Measurements from ENCODE around the gene CLEC10A.
"Not testable (repeated sequence)": the region's sequence is repeated elsewhere in the genome, so short reads cannot be mapped to it uniquely, and the experiment has no call there.

CLEC10A gene

DNA sequence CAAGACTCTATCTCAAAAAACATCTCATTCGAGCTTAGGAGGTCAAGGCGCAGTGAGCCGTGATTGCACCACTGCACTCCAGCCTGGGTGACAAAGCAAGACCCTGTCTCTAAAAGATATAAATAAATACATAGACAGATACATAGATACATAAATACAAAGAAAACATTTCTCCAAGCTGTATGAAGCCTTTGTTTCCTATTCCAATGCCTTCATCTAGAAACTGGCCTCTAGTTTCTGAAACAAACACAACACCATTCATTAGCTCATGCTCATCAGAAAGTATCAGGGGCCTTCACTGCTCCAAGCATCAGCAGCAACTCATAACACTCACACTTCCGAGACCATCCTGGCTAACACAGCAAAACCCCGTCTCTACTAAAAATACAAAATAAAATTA, 44.9 kb upstream of the CLEC10A start:
- Histone ChIP-seq H3K27ac (no peak overlapping the region), H3K9ac (no peak overlapping the region), H3K27me3 (ENCODE audit: insufficient read depth, low read depth) (no peaks in the 10 kb centered on the region), H4K20me1 (ENCODE audit: insufficient read depth) (no peaks in the 10 kb centered on the region), H3K4me2 (no peak overlapping the region), H3K79me2 (ENCODE audit: insufficient read depth, low read depth) (no peaks in the 10 kb centered on the region), H3K4me1 (ENCODE audit: low read depth, poor library complexity, severe bottlenecking) (no peaks in the 10 kb centered on the region), H3K4me3 (IDR thresholded peaks at IDR 0.05; ENCODE audit: insufficient read depth, low read depth, low read length) (no peak overlapping the region), H3K36me3 (ENCODE audit: insufficient read depth) (no peaks in the 10 kb centered on the region), H2AFZ (ENCODE audit: low read depth) (no peak overlapping the region)
- TF ChIP-seq, protein P1, sequence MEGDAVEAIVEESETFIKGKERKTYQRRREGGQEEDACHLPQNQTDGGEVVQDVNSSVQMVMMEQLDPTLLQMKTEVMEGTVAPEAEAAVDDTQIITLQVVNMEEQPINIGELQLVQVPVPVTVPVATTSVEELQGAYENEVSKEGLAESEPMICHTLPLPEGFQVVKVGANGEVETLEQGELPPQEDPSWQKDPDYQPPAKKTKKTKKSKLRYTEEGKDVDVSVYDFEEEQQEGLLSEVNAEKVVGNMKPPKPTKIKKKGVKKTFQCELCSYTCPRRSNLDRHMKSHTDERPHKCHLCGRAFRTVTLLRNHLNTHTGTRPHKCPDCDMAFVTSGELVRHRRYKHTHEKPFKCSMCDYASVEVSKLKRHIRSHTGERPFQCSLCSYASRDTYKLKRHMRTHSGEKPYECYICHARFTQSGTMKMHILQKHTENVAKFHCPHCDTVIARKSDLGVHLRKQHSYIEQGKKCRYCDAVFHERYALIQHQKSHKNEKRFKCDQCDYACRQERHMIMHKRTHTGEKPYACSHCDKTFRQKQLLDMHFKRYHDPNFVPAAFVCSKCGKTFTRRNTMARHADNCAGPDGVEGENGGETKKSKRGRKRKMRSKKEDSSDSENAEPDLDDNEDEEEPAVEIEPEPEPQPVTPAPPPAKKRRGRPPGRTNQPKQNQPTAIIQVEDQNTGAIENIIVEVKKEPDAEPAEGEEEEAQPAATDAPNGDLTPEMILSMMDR (conservative IDR thresholded peaks at IDR 0.05; ENCODE audit: low read depth, low read length), result no peak

DNA sequence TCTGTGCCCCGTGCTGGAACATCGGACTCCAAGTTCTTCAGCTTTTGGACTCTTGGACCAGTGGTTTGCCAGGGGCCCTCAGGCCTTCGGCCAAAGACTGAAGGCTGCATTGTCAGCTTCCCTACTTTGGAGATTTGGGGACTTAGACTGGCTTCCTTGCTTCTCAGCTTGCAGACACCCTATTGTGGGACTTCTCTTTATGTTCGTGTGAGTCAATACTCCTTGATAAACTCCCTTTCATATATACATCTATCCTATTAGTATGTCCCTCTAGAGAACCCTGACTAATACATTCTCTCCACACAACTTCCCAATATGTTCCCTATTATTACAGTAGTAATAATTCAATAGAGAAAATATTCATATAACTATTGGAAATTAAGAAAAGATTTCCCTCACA, 43.8 kb upstream of the CLEC10A start:
- no peaks in the 10 kb centered on the region for H3K79me2 ChIP-seq (ENCODE audit: insufficient read depth, low read depth)
- TF ChIP-seq, protein P1 (conservative IDR thresholded peaks at IDR 0.05; ENCODE audit: low read depth, low read length), result no peak
- H4K20me1 ChIP-seq (ENCODE audit: insufficient read depth), result no peaks in the 10 kb centered on the region
- no peak overlapping the region for H3K4me3 ChIP-seq (IDR thresholded peaks at IDR 0.05; ENCODE audit: insufficient read depth, low read depth, low read length)
- H3K4me1 ChIP-seq (ENCODE audit: low read depth, poor library complexity, severe bottlenecking), result no peaks in the 10 kb centered on the region
- no peaks in the 10 kb centered on the region for H3K36me3 ChIP-seq (ENCODE audit: insufficient read depth)
- H3K27me3 ChIP-seq (ENCODE audit: insufficient read depth, low read depth), result no peaks in the 10 kb centered on the region
- H3K4me2 ChIP-seq, result no peak overlapping the region
- H3K9ac ChIP-seq, result no peak overlapping the region
- H3K27ac ChIP-seq, result no peak overlapping the region
- H2AFZ ChIP-seq (ENCODE audit: low read depth), result no peak overlapping the region

DNA sequence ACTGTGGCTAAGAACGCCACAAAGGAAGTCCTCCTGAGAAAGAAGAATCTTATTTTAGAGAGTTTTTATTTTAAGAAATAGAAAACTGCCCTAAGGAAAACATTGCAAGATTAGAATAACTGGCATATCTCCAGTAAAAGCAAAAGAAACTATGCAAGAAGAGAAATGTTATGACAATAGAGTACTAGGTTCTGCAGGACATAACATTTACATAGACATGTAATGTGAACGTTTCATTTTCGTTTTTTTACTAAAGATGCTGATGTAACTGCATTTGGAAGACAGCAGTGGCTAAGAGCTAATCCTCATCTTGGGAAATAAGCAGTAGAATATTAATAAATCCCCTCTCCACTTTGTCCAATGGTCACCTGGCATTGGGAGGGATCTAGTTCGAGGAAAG, 42.3 kb upstream of the CLEC10A start:
- Histone ChIP-seq H3K9ac (no peak overlapping the region), H2AFZ (ENCODE audit: low read depth) (no peak overlapping the region), H3K27ac (no peak overlapping the region), H4K20me1 (ENCODE audit: insufficient read depth) (no peaks in the 10 kb centered on the region), H3K4me2 (no peak overlapping the region), H3K79me2 (ENCODE audit: insufficient read depth, low read depth) (no peaks in the 10 kb centered on the region), H3K4me1 (ENCODE audit: low read depth, poor library complexity, severe bottlenecking) (no peaks in the 10 kb centered on the region), H3K4me3 (IDR thresholded peaks at IDR 0.05; ENCODE audit: insufficient read depth, low read depth, low read length) (no peak overlapping the region), H3K36me3 (ENCODE audit: insufficient read depth) (no peaks in the 10 kb centered on the region), H3K27me3 (ENCODE audit: insufficient read depth, low read depth) (no peaks in the 10 kb centered on the region)
- TF ChIP-seq, protein P1 (conservative IDR thresholded peaks at IDR 0.05; ENCODE audit: low read depth, low read length), result no peak

DNA sequence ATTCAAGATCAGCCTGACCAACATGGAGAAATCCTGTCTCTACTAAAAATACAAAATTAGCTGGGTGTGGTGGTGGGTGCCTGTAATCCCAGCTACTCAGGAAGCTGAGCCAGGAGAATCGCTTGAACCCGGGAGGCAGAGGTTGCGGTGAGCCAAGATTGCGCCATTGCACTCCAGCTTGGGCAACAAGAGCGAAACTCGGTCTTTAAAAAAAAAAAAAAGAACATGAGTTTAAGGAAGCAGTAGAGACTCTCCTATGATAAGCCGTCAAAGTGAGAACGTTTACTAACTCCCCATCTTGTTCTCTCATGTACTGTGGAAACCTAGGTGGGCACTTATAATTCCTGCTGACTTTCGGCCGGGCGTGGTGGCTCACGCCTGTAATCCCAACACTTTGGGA, 40.6 kb upstream of the CLEC10A start:
- not testable (repeated sequence) for H3K79me2 ChIP-seq (ENCODE audit: insufficient read depth, low read depth); H3K4me1 ChIP-seq (ENCODE audit: low read depth, poor library complexity, severe bottlenecking); H3K27ac ChIP-seq; H3K36me3 ChIP-seq (ENCODE audit: insufficient read depth); H3K4me2 ChIP-seq; H4K20me1 ChIP-seq (ENCODE audit: insufficient read depth); H2AFZ ChIP-seq (ENCODE audit: low read depth); H3K27me3 ChIP-seq (ENCODE audit: insufficient read depth, low read depth); H3K9ac ChIP-seq; H3K4me3 ChIP-seq (IDR thresholded peaks at IDR 0.05; ENCODE audit: insufficient read depth, low read depth, low read length)

DNA sequence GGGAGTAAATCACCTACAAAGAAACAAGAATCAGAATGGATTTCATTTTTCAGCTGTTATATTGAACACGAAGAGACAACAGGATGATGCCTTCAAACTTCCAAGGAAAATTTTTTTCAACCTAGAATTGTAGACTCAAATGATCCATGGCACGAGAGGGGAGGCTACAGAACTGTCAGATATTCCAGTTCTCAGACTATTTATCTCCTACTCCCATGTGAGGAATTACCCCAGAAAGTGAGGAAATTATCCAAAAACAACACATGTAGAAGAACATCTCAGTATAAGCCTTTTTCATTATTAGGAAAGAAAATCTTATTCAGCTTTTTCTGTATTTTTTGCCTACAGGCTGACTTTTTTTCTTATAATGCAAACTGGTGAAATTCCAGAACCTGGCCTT, 40.1 kb upstream of the CLEC10A start:
- Histone ChIP-seq H3K4me1 (ENCODE audit: low read depth, poor library complexity, severe bottlenecking) (no peaks in the 10 kb centered on the region), H3K27ac (no peak overlapping the region), H4K20me1 (ENCODE audit: insufficient read depth) (no peaks in the 10 kb centered on the region), H3K9ac (no peak overlapping the region), H3K4me3 (IDR thresholded peaks at IDR 0.05; ENCODE audit: insufficient read depth, low read depth, low read length) (no peak overlapping the region), H2AFZ (ENCODE audit: low read depth) (no peak overlapping the region), H3K4me2 (no peak overlapping the region), H3K36me3 (ENCODE audit: insufficient read depth) (no peaks in the 10 kb centered on the region), H3K79me2 (ENCODE audit: insufficient read depth, low read depth) (no peaks in the 10 kb centered on the region), H3K27me3 (ENCODE audit: insufficient read depth, low read depth) (no peaks in the 10 kb centered on the region)
- TF ChIP-seq, protein P1 (conservative IDR thresholded peaks at IDR 0.05; ENCODE audit: low read depth, low read length), result no peak

Measured in KMS-11 (cell line).